ENCODE measurements around the gene OR1A1. TPM values are rescaled to one million over a fixed set of nuclear protein-coding genes. Genes with fewer than 3 reads are reported as not detected.

OR1A1 gene
- total and polyA plus RNA-seq, 4 experiments from 2014 or later: not detected

DNA sequence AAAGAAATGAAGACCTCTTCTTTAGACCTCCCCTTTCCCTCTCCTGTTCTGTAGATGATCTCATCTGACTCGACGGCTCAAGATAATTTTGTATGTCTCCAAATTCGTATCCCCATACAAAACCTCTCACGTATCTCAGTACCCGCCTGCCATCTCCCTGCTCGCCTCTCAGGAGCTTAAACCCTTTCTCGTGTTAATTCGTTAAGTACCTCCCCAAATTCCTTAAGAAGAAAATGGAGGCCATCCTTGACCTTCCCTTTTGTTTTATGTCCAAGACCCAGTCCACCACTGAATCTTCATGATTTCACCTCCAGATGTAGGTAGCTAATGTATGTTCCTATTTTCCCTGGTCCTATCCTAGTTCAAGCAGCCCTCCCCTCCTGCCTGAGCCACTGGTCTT, 49.1 kb downstream of the OR1A1 start:
- no peak overlapping the region for H3K4me3 ChIP-seq (ENCODE audit: low read length in 2 of 2)
- H3K4me1 Mint-ChIP-seq: no peaks in the 10 kb centered on the region
- CTCF ChIA-PET (ENCODE audit: partially characterized antibody): no interaction called here
- H3K27me3 Mint-ChIP-seq: peaks cover 7 to 14% of the 10 kb centered on the region in 2 donors
- intact Hi-C loops (cut with micrococcal nuclease): no loop called here
- H3K9me3 ChIP-seq (ENCODE audit: control insufficient read depth in 1 of 2, low read length in 2 of 2): no peaks in the 10 kb centered on the region
- H3K27ac Mint-ChIP-seq: no peak overlapping the region
- H3K36me3 Mint-ChIP-seq: no peaks in the 10 kb centered on the region
- no peak overlapping the region for H3K27ac ChIP-seq (ENCODE audit: low read depth, low read length)
- no peaks in the 10 kb centered on the region for H3K36me3 ChIP-seq (ENCODE audit: insufficient read depth, low read length)
- POLR2A ChIA-PET (ENCODE audit: partially characterized antibody): interaction anchor here (0.6 kb wide), 1 partner anchor 43 kb away, joined by 3 read pairs; no protein-coding TSS in a partner anchor
- H3K4me3 Mint-ChIP-seq: no peak overlapping the region
- no peaks in the 10 kb centered on the region for H3K4me1 ChIP-seq (ENCODE audit: insufficient read depth, low read length)
- DNase-seq: no peak
- peaks cover 0 to 14% (median 5%) of the 10 kb centered on the region in 8 donors for H3K9me3 Mint-ChIP-seq
- no peaks in the 10 kb centered on the region for H3K27me3 ChIP-seq (ENCODE audit: insufficient read depth, low read length)

DNA sequence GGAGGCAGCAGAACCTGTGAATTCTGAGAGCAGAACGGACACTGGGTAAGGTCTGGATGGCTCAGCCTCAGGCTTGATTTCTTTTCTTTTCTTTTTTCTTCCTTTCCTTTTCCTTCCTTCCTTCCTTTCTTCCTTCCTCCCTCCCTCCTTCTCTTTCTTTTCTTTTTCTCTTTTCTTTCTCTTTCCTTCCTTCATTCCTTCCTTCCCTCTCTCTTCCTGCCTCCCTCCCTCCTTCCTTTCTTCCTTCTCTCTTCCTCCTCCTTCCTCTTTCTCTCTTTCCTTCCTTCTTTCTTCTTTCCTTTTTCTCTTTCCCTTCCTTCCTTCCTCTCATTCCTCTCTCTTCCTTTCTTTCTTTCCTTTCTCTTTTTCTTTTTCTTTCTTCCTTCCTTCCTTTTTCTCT, 52.7 kb downstream of the OR1A1 start:
- CTCF ChIA-PET (ENCODE audit: partially characterized antibody): no interaction called here
- no peaks in the 10 kb centered on the region for H3K4me1 Mint-ChIP-seq

DNA sequence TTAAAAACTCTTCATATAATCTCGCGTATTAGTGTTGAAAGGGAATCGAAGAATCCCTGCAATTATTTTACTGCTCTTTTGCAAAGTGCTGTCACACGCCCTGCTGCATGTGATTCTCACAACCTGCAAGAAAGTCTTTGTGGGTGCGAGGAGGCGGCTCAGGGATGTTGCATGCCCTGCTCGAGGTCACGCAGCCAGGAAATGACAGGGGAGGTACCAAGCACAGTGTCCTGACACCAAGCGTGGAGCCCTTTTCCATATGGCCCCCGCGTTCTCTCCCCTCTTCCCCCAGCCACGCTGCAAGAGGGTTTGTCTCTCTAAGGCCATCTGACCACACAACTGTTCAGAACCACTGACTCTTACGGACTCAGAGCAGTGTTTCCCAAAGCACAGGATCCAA, 53.1 kb downstream of the OR1A1 start:
- Mint-ChIP-seq H3K4me1 (no peaks in the 10 kb centered on the region), H3K9me3 (peaks cover 0 to 6% (median 2%) of the 10 kb centered on the region in 8 donors), H3K4me3 (no peak overlapping the region), H3K27me3 (peaks cover 4 to 15% of the 10 kb centered on the region in 2 donors), H3K36me3 (no peaks in the 10 kb centered on the region), H3K27ac (no peak overlapping the region)
- Histone ChIP-seq H3K36me3 (ENCODE audit: insufficient read depth, low read length) (no peaks in the 10 kb centered on the region), H3K4me1 (ENCODE audit: insufficient read depth, low read length) (no peaks in the 10 kb centered on the region), H3K4me3 (ENCODE audit: low read length in 2 of 2) (no peak overlapping the region), H3K27ac (ENCODE audit: low read depth, low read length) (no peak overlapping the region), H3K27me3 (ENCODE audit: insufficient read depth, low read length) (no peaks in the 10 kb centered on the region), H3K9me3 (ENCODE audit: control insufficient read depth in 1 of 2, low read length in 2 of 2) (no peaks in the 10 kb centered on the region)
- DNase-seq: no peak
- intact Hi-C loops (cut with micrococcal nuclease): no loop called here
- POLR2A ChIA-PET (ENCODE audit: partially characterized antibody): no interaction called here
- CTCF ChIA-PET (ENCODE audit: partially characterized antibody): no interaction called here

More for the DNA sequence above, 52.7 kb downstream of the OR1A1 start:
- no peak overlapping the region for H3K4me3 Mint-ChIP-seq
- Histone ChIP-seq H3K4me1 (ENCODE audit: insufficient read depth, low read length) (no peaks in the 10 kb centered on the region), H3K27me3 (ENCODE audit: insufficient read depth, low read length) (no peaks in the 10 kb centered on the region), H3K27ac (ENCODE audit: low read depth, low read length) (no peak overlapping the region), H3K9me3 (ENCODE audit: control insufficient read depth in 1 of 2, low read length in 2 of 2) (no peaks in the 10 kb centered on the region), H3K36me3 (ENCODE audit: insufficient read depth, low read length) (no peaks in the 10 kb centered on the region), H3K4me3 (ENCODE audit: low read length in 2 of 2) (no peak overlapping the region)
- POLR2A ChIA-PET (ENCODE audit: partially characterized antibody): no interaction called here
- H3K9me3 Mint-ChIP-seq: peaks cover 0 to 6% (median 4%) of the 10 kb centered on the region in 8 donors
- peaks cover 3 to 15% of the 10 kb centered on the region in 2 donors for H3K27me3 Mint-ChIP-seq
- H3K27ac Mint-ChIP-seq: no peak overlapping the region
- intact Hi-C loops (cut with micrococcal nuclease): no loop called here
- no peak for DNase-seq
- H3K36me3 Mint-ChIP-seq: no peaks in the 10 kb centered on the region

Other genes starting within 250 kb of the OR1A1 start
- not detected for gene OR1D5, start 144.1 kb upstream of the OR1A1 start, total RNA-seq
- gene OR1D5, start 144.1 kb upstream of the OR1A1 start, polyA plus RNA-seq: not detected
- not detected for gene OR1D2, start 103.2 kb upstream of the OR1A1 start, total RNA-seq
- not detected for gene OR1D2, start 103.2 kb upstream of the OR1A1 start, polyA plus RNA-seq
- gene OR1G1, start 80.1 kb upstream of the OR1A1 start, total RNA-seq: not detected
- gene OR1G1, start 80.1 kb upstream of the OR1A1 start, polyA plus RNA-seq: not detected
- gene OR1A2, start 10.1 kb upstream of the OR1A1 start, total RNA-seq: not detected
- not detected for gene OR1A2, start 10.1 kb upstream of the OR1A1 start, polyA plus RNA-seq
- under 1 TPM; 0.23 to 0.53 TPM for gene OR3A1, start 90.7 kb downstream of the OR1A1 start, total RNA-seq
- not detected for gene OR3A1, start 90.7 kb downstream of the OR1A1 start, polyA plus RNA-seq
- 1 to 10 TPM; 1.9 to 2.4 TPM for gene OR3A2, start 178.6 kb downstream of the OR1A1 start, total RNA-seq
- gene OR3A2, start 178.6 kb downstream of the OR1A1 start, polyA plus RNA-seq: under 1 TPM; 0.79 to 1.00 TPM
- gene OR1E1, start 190.7 kb downstream of the OR1A1 start, total RNA-seq: not detected
- gene OR1E1, start 190.7 kb downstream of the OR1A1 start, polyA plus RNA-seq: not detected
- gene OR3A3, start 203.7 kb downstream of the OR1A1 start, total RNA-seq: not detected
- not detected for gene OR3A3, start 203.7 kb downstream of the OR1A1 start, polyA plus RNA-seq
- not detected for gene OR1E2, start 226.2 kb downstream of the OR1A1 start, total RNA-seq
- not detected for gene OR1E2, start 226.2 kb downstream of the OR1A1 start, polyA plus RNA-seq